GM10248 (cell line): Measurements from ENCODE around the gene ZFP42.

Experiments
- CTCF ChIA-PET: fragments of 300-600 bp; sonication (Branson Sonifier 250); formaldehyde crosslinking; extraction: SDS; loops from one replicate; lab custom pipeline; 2021; ENCODE audit warnings: antibody characterized with exemption; lab: Yijun Ruan, JAX
- POLR2A ChIA-PET: fragments of 350-650 bp; sonication (Branson Sonifier 250); formaldehyde crosslinking; extraction: SDS; loops from one replicate; lab custom pipeline; 2020; ENCODE audit warnings: antibody characterized with exemption; lab: Yijun Ruan, JAX
- DNase-seq: peaks from one replicate; pipeline ENCODE4 v3.0.0; 2012; ENCODE audit errors: extremely low spot score
- TF ChIP-seq, protein P1 (sequence below): IDR thresholded peaks from 2 replicates; pipeline ENCODE4 v1.5.1; 2012; ENCODE audit warnings: mild to moderate bottlenecking, low read depth; ENCODE audit errors: extremely low read depth, missing control alignments, control extremely low read depth

The ZFP42 gene

DNA sequence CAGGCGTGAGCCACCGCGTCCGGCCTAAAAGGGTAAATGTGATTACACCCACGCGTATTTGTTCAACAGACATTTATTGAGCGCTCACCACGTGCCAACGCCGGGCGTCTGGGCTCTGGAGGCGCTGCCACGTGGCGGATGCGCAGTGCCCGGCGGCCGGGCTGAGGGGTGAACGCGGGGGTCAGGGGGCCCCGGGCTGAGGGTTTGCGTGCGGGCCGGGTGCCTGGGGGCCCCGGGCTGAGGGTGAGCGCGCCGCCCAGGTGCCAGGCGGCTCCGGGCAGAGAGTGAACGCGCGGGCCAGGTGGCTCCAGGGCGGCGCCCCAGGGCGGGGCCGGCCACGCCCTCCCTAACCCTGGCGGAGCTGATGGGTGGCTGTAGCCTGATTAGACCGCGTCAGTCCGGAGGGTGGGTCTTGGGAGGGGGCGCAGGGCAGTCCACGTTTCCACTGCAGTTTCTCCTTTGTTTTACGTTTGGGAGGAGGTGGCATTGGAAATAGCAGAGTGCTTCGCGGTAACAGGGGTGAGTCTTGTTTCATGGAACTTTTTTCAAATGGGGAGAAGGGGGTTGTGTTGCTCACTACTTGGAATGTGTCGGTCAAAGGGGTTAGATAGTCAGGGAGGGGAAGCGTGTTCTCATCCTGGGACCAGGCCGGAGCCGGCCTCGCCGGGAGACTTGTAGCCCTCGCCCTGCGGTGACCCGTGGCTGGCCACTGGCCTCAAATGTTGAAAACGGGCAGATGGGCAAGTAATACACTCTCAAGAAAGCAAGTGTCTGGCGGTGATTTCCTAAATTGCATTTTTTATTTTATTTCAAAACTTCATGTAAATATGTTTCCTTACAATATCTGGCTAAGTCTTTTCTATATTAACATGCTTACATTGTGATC is at the start of gene ZFP42:
Gene ZFP42 (plus strand): TSS at position 450 of the 886 bp plus-strand sequence. CDS start 7,037 bp downstream, outside the sequence.
- ChIA-PET CTCF (no interaction called here), POLR2A (no interaction called here)
- no peak for DNase-seq
- TF ChIP-seq, protein P1, sequence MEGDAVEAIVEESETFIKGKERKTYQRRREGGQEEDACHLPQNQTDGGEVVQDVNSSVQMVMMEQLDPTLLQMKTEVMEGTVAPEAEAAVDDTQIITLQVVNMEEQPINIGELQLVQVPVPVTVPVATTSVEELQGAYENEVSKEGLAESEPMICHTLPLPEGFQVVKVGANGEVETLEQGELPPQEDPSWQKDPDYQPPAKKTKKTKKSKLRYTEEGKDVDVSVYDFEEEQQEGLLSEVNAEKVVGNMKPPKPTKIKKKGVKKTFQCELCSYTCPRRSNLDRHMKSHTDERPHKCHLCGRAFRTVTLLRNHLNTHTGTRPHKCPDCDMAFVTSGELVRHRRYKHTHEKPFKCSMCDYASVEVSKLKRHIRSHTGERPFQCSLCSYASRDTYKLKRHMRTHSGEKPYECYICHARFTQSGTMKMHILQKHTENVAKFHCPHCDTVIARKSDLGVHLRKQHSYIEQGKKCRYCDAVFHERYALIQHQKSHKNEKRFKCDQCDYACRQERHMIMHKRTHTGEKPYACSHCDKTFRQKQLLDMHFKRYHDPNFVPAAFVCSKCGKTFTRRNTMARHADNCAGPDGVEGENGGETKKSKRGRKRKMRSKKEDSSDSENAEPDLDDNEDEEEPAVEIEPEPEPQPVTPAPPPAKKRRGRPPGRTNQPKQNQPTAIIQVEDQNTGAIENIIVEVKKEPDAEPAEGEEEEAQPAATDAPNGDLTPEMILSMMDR = no peak

DNA sequence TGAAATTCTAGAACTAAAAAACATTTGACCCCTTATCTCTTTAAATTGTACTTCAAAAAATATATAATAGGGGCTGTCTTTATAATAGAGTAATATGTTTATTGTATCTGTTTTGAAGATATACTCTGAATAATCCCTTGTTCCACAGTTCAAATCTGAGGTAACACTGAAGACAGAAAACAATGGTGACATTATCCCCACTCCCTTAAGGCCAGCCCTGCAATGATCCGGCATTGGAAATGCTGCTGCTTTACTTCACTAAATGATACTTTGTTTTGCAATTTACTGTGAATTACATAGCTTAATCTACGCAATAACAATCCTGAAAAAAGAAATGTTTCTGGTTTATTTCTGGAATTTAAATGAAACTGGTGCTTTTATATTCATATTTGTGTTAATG is 34.4 kb upstream of the ZFP42 start:
- CTCF ChIA-PET = no interaction called here
- TF ChIP-seq, protein P1 = no peak
- no peak for DNase-seq
- POLR2A ChIA-PET = no interaction called here

DNA sequence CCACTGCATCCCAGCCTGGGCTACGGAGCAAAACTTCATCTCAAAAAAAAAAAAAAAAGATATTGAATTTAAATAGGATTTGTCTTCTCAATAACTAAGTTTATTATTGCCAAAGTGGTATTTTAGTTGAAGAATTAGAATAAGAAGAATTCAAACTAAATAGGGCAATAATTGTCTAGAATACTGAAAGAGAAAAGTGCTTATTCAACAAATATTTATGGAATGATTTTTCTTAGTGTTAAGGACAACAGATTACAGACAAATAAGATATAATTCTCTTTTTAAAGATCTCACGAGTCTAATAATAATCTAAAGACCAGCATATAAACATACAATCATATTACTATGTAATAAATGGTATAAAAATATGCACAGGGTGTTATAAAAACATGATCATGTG is 33.6 kb upstream of the ZFP42 start:
- TF ChIP-seq, protein P1 = no peak
- DNase-seq = no peak
- CTCF ChIA-PET = no interaction called here
- POLR2A ChIA-PET = no interaction called here

DNA sequence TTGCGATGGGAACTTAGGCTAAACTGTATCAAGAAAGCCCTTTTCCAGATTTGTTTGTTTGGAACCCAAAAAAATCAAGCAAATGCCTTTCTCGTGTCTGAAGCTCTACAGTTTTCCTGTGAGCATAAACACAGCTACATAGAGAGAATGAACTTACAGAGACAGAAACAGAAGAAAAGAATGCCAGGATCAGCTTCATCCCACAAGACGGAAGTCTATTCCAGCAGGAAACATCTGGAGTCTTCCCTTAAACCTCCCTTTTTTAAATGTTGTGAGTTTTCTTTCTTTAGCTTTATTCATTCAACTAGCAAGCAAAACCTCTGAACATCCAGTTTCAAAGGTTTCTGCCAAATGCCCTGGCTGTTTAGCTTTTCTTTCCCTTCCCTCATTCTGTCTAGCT is 32.6 kb upstream of the ZFP42 start:
- DNase-seq = no peak
- ChIA-PET CTCF (no interaction called here), POLR2A (no interaction called here)
- TF ChIP-seq, protein P1 = no peak

DNA sequence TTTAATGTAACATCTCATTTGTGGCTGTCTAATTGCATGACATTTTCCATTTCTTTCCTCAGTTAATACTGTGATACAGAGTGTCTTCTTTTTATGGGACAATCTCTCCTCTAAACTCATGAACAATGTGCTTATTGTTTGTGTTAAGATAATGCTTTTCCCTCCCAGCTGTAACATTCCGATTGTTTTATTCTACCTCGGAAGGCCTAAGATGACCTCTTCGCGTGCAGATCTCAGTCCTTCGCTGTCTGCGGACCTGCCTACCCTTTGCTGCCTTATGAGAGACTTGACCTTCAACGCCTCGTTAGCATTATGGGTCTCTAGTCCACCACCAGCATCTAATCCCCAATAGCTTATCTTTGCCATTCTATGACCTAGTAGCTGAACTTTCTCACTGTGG is 29.8 kb upstream of the ZFP42 start:
- POLR2A ChIA-PET = no interaction called here
- TF ChIP-seq, protein P1 = no peak
- no peak for DNase-seq
- CTCF ChIA-PET = interaction anchor here (1.1 kb wide), 1 partner anchor 20 kb away, joined by 3 read pairs; no protein-coding TSS in a partner anchor

DNA sequence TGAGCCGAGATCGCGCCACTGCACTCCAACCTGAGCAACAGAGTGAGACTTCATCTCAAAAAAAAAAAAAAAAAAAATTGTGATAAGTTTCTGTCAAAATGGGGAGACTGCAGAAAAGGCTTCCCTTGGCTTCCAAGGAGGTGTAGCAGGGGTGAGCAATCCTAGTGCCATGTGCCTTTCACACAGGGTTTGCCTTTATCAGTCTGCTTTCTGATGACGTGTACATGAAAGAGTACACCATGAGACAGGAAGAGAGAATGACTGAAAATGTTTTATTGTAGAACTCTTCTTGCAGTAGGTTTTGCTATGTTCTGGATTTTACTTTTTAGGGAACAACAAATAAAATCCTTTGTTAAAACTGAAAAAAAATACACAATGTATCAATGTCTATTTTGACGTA is 23.4 kb upstream of the ZFP42 start:
- ChIA-PET POLR2A (no interaction called here), CTCF (no interaction called here)
- TF ChIP-seq, protein P1 = no peak
- no peak for DNase-seq
